HL-60 (cell line): ENCODE results near the gene SEC61A1.

Source experiments
- GABPA ChIP-seq: IDR thresholded peaks from 2 replicates; pipeline ENCODE4 v1.6.1; 2012; ENCODE audit warnings: low read depth
- POLR2AphosphoS5 ChIP-seq: IDR thresholded peaks from 2 replicates; pipeline ENCODE4 v1.6.1; 2012; ENCODE audit warnings: low read depth
- TF ChIP-seq, protein P1 (sequence below): IDR thresholded peaks from one replicate; pipeline ENCODE4 v1.5.1; 2011; ENCODE audit warnings: low read length, control low read depth, inconsistent platforms; ENCODE audit not compliant: insufficient read depth
- TF ChIP-seq, protein P2 (sequence below): IDR thresholded peaks from 2 replicates; pipeline ENCODE4 v1.6.1; 2012; ENCODE audit warnings: low read depth; ENCODE audit not compliant: insufficient replicate concordance

DNA sequence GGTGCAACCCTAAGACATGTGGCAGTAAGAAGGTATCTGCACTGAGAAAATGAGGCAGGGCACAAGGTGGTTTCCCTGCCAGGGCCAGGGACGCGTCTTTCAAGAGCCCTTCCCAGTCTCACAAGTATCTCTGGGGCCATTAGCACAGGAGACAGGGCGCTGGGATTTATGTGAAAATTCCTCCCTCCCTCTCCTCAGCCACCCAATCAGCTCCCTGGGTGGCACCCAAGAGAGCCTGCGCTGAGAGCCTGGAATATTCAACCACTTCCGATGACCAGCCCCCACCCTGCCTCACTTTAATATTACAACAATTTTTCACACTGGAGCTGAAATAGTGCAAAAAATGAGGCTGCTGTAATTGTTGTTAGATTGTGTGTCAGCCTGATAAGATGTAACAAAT is 26.1 kb downstream of the SEC61A1 start:
- TF ChIP-seq, protein P1, sequence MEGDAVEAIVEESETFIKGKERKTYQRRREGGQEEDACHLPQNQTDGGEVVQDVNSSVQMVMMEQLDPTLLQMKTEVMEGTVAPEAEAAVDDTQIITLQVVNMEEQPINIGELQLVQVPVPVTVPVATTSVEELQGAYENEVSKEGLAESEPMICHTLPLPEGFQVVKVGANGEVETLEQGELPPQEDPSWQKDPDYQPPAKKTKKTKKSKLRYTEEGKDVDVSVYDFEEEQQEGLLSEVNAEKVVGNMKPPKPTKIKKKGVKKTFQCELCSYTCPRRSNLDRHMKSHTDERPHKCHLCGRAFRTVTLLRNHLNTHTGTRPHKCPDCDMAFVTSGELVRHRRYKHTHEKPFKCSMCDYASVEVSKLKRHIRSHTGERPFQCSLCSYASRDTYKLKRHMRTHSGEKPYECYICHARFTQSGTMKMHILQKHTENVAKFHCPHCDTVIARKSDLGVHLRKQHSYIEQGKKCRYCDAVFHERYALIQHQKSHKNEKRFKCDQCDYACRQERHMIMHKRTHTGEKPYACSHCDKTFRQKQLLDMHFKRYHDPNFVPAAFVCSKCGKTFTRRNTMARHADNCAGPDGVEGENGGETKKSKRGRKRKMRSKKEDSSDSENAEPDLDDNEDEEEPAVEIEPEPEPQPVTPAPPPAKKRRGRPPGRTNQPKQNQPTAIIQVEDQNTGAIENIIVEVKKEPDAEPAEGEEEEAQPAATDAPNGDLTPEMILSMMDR = no peak
- TF ChIP-seq POLR2AphosphoS5 (no peak), GABPA (no peak)
- TF ChIP-seq, protein P2, sequence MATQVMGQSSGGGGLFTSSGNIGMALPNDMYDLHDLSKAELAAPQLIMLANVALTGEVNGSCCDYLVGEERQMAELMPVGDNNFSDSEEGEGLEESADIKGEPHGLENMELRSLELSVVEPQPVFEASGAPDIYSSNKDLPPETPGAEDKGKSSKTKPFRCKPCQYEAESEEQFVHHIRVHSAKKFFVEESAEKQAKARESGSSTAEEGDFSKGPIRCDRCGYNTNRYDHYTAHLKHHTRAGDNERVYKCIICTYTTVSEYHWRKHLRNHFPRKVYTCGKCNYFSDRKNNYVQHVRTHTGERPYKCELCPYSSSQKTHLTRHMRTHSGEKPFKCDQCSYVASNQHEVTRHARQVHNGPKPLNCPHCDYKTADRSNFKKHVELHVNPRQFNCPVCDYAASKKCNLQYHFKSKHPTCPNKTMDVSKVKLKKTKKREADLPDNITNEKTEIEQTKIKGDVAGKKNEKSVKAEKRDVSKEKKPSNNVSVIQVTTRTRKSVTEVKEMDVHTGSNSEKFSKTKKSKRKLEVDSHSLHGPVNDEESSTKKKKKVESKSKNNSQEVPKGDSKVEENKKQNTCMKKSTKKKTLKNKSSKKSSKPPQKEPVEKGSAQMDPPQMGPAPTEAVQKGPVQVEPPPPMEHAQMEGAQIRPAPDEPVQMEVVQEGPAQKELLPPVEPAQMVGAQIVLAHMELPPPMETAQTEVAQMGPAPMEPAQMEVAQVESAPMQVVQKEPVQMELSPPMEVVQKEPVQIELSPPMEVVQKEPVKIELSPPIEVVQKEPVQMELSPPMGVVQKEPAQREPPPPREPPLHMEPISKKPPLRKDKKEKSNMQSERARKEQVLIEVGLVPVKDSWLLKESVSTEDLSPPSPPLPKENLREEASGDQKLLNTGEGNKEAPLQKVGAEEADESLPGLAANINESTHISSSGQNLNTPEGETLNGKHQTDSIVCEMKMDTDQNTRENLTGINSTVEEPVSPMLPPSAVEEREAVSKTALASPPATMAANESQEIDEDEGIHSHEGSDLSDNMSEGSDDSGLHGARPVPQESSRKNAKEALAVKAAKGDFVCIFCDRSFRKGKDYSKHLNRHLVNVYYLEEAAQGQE = no peak
